ENCODE measurements around the gene ZNF791. TPM values are rescaled to one million over a fixed set of nuclear protein-coding genes. Genes with fewer than 3 reads are reported as not detected.
A peak's percentile ranks its signal among the peaks of the same experiment; 100 is the strongest.

Gene ZNF791
- total RNA-seq, 3 donors from 2014 or later (not counting 1 experiment from before 2014, with no cell fraction given): 52.6 to 62.0 (median 56.5) TPM

DNA sequence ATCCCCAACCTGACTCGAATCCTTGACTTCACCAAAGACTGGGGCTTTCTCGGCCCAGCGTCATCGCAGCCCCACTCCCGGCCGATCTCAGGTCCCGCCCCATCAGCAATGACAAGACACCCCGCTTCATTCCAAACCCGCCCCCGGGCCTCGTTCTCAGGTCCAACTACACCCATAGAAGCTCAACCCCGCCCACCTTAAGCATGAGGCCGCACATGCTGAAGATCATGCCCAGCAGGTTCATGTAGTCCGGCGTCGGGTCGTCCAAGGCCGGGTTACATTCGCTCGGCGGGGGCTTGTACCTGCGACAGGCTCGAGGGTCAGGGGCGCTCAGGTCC lies 58.2 kb downstream of the ZNF791 start:
- H3K9me3 Mint-ChIP-seq: no peaks in the 10 kb centered on the region
- Histone ChIP-seq H3K4me1 (ENCODE audit: control insufficient read depth, insufficient read depth, low read length) (peaks cover 58% of the 10 kb centered on the region), H3K27ac (ENCODE audit: low read length) (peak overlapping the region; percentile 96), H3K9me3 (ENCODE audit: control insufficient read depth, insufficient read depth, low read length) (no peaks in the 10 kb centered on the region), H3K27me3 (ENCODE audit: control insufficient read depth, insufficient read depth, low read length) (no peaks in the 10 kb centered on the region), H3K4me3 (ENCODE audit: low read length) (peak overlapping the region; percentile 84), H3K36me3 (ENCODE audit: control insufficient read depth, insufficient read depth, low read length) (peaks cover 12% of the 10 kb centered on the region)
- DNase-seq (peak; percentile 73 to 87), ATAC-seq (peak; percentile 49 to 70 (median 59))
- WGBS (ENCODE audit: insufficient coverage): under 1% methylated on average over 24 of the region's 24 CpGs
- H3K27ac Mint-ChIP-seq: peak overlapping the region; percentile 98
- H3K27me3 Mint-ChIP-seq (ENCODE audit: low read depth in 2 of 2): no peaks in the 10 kb centered on the region
- TF ChIP-seq, protein P1, sequence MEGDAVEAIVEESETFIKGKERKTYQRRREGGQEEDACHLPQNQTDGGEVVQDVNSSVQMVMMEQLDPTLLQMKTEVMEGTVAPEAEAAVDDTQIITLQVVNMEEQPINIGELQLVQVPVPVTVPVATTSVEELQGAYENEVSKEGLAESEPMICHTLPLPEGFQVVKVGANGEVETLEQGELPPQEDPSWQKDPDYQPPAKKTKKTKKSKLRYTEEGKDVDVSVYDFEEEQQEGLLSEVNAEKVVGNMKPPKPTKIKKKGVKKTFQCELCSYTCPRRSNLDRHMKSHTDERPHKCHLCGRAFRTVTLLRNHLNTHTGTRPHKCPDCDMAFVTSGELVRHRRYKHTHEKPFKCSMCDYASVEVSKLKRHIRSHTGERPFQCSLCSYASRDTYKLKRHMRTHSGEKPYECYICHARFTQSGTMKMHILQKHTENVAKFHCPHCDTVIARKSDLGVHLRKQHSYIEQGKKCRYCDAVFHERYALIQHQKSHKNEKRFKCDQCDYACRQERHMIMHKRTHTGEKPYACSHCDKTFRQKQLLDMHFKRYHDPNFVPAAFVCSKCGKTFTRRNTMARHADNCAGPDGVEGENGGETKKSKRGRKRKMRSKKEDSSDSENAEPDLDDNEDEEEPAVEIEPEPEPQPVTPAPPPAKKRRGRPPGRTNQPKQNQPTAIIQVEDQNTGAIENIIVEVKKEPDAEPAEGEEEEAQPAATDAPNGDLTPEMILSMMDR (IDR thresholded peaks at IDR 0.05): no peak
- intact Hi-C loops (cut with micrococcal nuclease): loop anchor here (1.0 to 5.0 kb wide), 3 partner anchors 12 to 59 kb away; partner anchors contain the start of genes DHPS, TNPO2, ZNF490 and ZNF791
- H3K36me3 Mint-ChIP-seq: no peaks in the 10 kb centered on the region
- H3K4me3 Mint-ChIP-seq: peak overlapping the region; percentile 97
- peaks cover 48 to 64% of the 10 kb centered on the region in 2 donors for H3K4me1 Mint-ChIP-seq

DNA sequence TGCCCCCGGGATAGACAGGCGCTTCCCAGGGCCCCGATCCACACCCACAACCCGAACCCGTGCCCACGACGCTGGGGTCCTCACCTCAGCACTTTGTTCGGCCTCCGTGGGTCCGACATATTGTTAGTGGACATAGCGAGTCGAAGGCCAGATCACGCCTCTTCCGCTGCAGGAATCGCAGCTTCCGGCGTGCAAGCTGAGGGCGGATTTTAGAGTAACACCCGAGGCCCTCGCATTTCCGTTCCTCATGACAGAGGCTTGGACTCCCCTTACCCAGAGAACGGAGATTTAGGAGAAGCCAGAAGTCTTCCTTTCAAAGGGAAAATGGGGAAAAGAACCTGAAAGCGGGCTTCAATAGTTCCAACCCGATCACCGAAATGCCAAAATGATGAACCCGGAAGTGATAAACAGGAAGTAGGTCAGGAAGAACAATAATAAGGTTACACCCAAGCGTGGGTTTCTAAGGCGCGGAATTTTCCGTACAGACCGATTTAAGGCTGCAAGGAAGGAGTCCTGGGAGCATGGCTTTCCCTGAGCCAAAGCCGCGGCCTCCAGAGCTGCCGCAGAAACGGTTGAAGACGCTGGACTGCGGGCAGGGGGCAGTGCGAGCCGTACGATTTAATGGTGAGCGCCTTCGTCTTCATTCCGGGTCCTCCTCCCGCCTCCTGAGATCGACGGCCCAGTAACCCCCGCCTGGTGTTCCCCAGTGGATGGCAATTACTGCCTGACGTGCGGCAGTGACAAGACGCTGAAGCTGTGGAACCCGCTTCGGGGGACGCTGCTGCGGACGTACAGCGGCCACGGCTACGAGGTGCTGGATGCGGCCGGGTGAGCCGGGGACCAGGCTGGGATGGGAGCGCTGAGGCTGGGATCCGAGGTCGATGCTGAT lies 58.8 kb downstream of the ZNF791 start:
- peaks cover 52% of the 10 kb centered on the region for H3K4me1 ChIP-seq (ENCODE audit: control insufficient read depth, insufficient read depth, low read length)
- no peaks in the 10 kb centered on the region for H3K27me3 ChIP-seq (ENCODE audit: control insufficient read depth, insufficient read depth, low read length)
- H3K27ac ChIP-seq (ENCODE audit: low read length): peak overlapping the region; percentile 96
- intact Hi-C loops (cut with micrococcal nuclease): loop anchor here (1.0 to 10.0 kb wide), 4 partner anchors 12 to 125 kb away; partner anchors contain the start of genes DHPS, JUNB, TNPO2 and ZNF490
- Mint-ChIP-seq H3K36me3 (no peaks in the 10 kb centered on the region), H3K27ac (peak overlapping the region; percentile 98), H3K4me1 (peaks cover 54 to 65% of the 10 kb centered on the region in 2 donors), H3K9me3 (no peaks in the 10 kb centered on the region), H3K4me3 (peak overlapping the region; percentile 97), H3K27me3 (ENCODE audit: low read depth in 2 of 2) (no peaks in the 10 kb centered on the region)
- TF ChIP-seq, protein P1 (IDR thresholded peaks at IDR 0.05): no peak
- H3K9me3 ChIP-seq (ENCODE audit: control insufficient read depth, insufficient read depth, low read length): no peaks in the 10 kb centered on the region
- WGBS (ENCODE audit: insufficient coverage): under 1% methylated on average over 64 of the region's 64 CpGs
- peaks cover 14% of the 10 kb centered on the region for H3K36me3 ChIP-seq (ENCODE audit: control insufficient read depth, insufficient read depth, low read length)
- peak; percentile 76 to 89 for DNase-seq
- H3K4me3 ChIP-seq (ENCODE audit: low read length): peak overlapping the region; percentile 84
- ATAC-seq: peak; percentile 40 to 67 (median 47)

GRCh38 chr19:12670159-12670928 lies 59.6 kb downstream of the ZNF791 start:
- Histone ChIP-seq H3K27ac (ENCODE audit: low read length) (peak overlapping the region; percentile 96), H3K36me3 (ENCODE audit: control insufficient read depth, insufficient read depth, low read length) (peaks cover 19% of the 10 kb centered on the region), H3K9me3 (ENCODE audit: control insufficient read depth, insufficient read depth, low read length) (no peaks in the 10 kb centered on the region), H3K4me3 (ENCODE audit: low read length) (peak overlapping the region; percentile 84), H3K27me3 (ENCODE audit: control insufficient read depth, insufficient read depth, low read length) (no peaks in the 10 kb centered on the region), H3K4me1 (ENCODE audit: control insufficient read depth, insufficient read depth, low read length) (peaks cover 44% of the 10 kb centered on the region)
- Mint-ChIP-seq H3K4me3 (peak overlapping the region; percentile 97), H3K9me3 (no peaks in the 10 kb centered on the region), H3K27ac (peak overlapping the region; percentile 98), H3K4me1 (peaks cover 55 to 60% of the 10 kb centered on the region in 2 donors), H3K36me3 (no peaks in the 10 kb centered on the region), H3K27me3 (ENCODE audit: low read depth in 2 of 2) (no peaks in the 10 kb centered on the region)
- intact Hi-C loops (cut with micrococcal nuclease): loop anchor here (10.0 kb wide), 1 partner anchor 124 kb away; the partner anchor contains the start of gene JUNB
- DNase-seq (no peak), ATAC-seq (no peak)
- TF ChIP-seq, protein P1 (IDR thresholded peaks at IDR 0.05): no peak
- 58% methylated on average over 22 of the region's 26 CpGs for WGBS (ENCODE audit: insufficient coverage)
